ENCODE data around the gene THAP8. TPM values are rescaled to one million over a fixed set of nuclear protein-coding genes. Genes with fewer than 3 reads are reported as not detected.

Gene THAP8
- total and polyA plus RNA-seq, 2 of the 13 experiments (the other 11 are each of a cell fraction or from before 2014, with no cell fraction given), result 1.7 to 3.7 TPM

GRCh38 chr19:36014012-36014924 lies 39.8 kb downstream of the THAP8 start, which contains the start of gene ALKBH6 (continued):
- TF ChIP-seq POLR2AphosphoS5 (IDR thresholded peaks at IDR 0.05; ENCODE audit: low read depth, low read length) (peak; percentile 54), ATF2 (CRISPR knock-in tag; IDR thresholded peaks at IDR 0.05) (peak; percentile 23; the same call in 1 of the 2 replicates), SMARCC2 (IDR thresholded peaks at IDR 0.05) (no peak), KDM5A (IDR thresholded peaks at IDR 0.05; ENCODE audit: borderline replicate concordance, low read length) (peak; percentile 56; the same call in 1 of the 2 replicates), CTCF (CRISPR knock-in tag; IDR thresholded peaks at IDR 0.05) (peak; percentile 48), RFX5 (IDR thresholded peaks at IDR 0.05; ENCODE audit: low read depth, low read length) (peak; percentile 26; the same call in 1 of the 2 replicates), CBX2 (IDR thresholded peaks at IDR 0.05; ENCODE audit: low read depth, low read length) (no peak), CBX2 (CRISPR knock-in tag; IDR thresholded peaks at IDR 0.05; ENCODE audit: low read depth) (no peak), ZFP62 (CRISPR knock-in tag; IDR thresholded peaks at IDR 0.05) (no peak), RNF219 (CRISPR knock-in tag; IDR thresholded peaks at IDR 0.05) (no peak), ZNF121 (CRISPR knock-in tag; IDR thresholded peaks at IDR 0.05) (no peak), LCORL (IDR thresholded peaks at IDR 0.05) (0 out of 2 replicates have a peak, but pooled peaks have one; percentile 53), LCORL (CRISPR knock-in tag; IDR thresholded peaks at IDR 0.05) (peak; percentile 61; the same call in 1 of the 2 replicates), TGIF2 (CRISPR knock-in tag; IDR thresholded peaks at IDR 0.05) (peak; percentile 66; the same call in 1 of the 2 replicates), ZNF263 (CRISPR knock-in tag; IDR thresholded peaks at IDR 0.05) (no peak; the same call in 1 of the 2 replicates), GATA4 (IDR thresholded peaks at IDR 0.05; ENCODE audit: borderline replicate concordance, low read depth) (0 out of 2 replicates have a peak, but pooled peaks have one; percentile 12), NFYB (CRISPR knock-in tag; IDR thresholded peaks at IDR 0.05) (peak; percentile 94), AKAP8 (CRISPR knock-in tag; IDR thresholded peaks at IDR 0.05) (0 out of 2 replicates have a peak, but pooled peaks have one; percentile 61), ZNF605 (CRISPR knock-in tag; IDR thresholded peaks at IDR 0.05) (0 out of 2 replicates have a peak, but pooled peaks have one; percentile 56), ZNF274 (CRISPR knock-in tag; IDR thresholded peaks at IDR 0.05) (0 out of 2 replicates have a peak, but pooled peaks have one; percentile 21), NR2C2 (CRISPR knock-in tag; IDR thresholded peaks at IDR 0.05; ENCODE audit: borderline replicate concordance) (no peak), JUN (CRISPR knock-in tag; IDR thresholded peaks at IDR 0.05) (no peak), MAX (IDR thresholded peaks at IDR 0.05) (peak; percentile 87), U2AF2 (IDR thresholded peaks at IDR 0.05; ENCODE audit: low read depth, low read length) (no peak), ZNF672 (CRISPR knock-in tag; IDR thresholded peaks at IDR 0.05) (no peak), CBFB (CRISPR knock-in tag; IDR thresholded peaks at IDR 0.05) (0 out of 2 replicates have a peak, but pooled peaks have one; percentile 26), SUZ12 (IDR thresholded peaks at IDR 0.05; ENCODE audit: low read depth, low read length) (no peak)
